Measurements from ENCODE around the gene R3HDML.
"Not testable (repeated sequence)": the region's sequence is repeated elsewhere in the genome, so short reads cannot be mapped to it uniquely, and the experiment has no call there.

R3HDML gene

DNA sequence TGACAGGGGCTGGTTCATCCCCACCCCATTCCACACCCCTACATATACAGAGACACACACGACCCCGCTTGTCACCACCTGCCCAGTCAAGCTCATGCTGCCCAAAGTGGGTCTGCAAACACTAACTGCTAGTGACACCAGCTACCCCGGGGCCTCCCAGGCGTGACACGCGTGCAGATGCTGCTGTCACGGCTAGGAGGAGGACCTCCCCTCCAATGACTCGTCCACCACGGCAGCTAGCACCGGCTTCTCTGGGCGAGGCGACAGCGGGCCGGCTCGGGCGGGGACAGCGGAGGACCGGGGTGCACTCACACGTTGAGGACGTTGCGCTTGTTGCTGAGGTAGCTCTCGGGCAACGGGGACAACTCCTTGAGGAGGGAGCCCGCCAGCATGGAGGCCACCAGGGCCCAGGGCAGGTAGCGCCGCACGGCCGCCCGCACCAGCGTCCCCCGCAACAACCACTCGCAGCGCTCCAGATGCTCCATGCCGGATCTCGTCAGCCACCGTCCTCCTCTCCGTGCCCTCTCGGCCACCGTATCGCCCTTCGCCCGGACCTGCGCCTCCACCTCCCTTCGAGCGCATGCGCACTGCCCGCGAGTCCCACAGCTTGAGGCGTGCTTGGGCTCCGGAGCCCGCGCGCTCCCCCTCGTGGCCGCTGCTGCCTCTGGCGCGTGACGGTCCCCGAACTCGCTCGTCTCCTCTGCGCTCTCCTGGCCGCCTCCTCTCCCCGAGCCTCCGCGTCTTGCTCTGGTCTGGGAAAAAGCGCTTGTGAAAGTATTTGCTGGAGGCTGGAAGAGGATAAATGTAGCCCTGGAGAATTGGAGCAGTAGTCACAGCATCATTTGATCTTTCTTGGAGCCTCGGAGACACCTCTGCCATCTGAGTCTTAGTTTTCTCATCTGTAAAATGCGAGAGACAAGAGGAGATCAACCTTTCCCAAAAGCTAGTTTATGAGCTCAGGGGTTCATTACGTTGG is 25.9 kb upstream of the R3HDML start, which contains the start of gene FITM2:
Gene FITM2 (minus strand): TSS at position 539 of the 976 bp plus-strand sequence. CDS start 54 bp downstream, at position 485.
- POLR2A ChIA-PET = no interaction called here
- TF ChIP-seq, protein P1, sequence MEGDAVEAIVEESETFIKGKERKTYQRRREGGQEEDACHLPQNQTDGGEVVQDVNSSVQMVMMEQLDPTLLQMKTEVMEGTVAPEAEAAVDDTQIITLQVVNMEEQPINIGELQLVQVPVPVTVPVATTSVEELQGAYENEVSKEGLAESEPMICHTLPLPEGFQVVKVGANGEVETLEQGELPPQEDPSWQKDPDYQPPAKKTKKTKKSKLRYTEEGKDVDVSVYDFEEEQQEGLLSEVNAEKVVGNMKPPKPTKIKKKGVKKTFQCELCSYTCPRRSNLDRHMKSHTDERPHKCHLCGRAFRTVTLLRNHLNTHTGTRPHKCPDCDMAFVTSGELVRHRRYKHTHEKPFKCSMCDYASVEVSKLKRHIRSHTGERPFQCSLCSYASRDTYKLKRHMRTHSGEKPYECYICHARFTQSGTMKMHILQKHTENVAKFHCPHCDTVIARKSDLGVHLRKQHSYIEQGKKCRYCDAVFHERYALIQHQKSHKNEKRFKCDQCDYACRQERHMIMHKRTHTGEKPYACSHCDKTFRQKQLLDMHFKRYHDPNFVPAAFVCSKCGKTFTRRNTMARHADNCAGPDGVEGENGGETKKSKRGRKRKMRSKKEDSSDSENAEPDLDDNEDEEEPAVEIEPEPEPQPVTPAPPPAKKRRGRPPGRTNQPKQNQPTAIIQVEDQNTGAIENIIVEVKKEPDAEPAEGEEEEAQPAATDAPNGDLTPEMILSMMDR (IDR thresholded peaks at IDR 0.05; ENCODE audit: control extremely low read depth, extremely low read depth, low read depth, missing control alignments) = peak; percentile 98
- CTCF ChIA-PET = interaction anchor here (0.7 to 12.0 kb wide), 32 partner anchors 8 to 300 kb away, joined by 3 to 371 read pairs (median 4); no protein-coding TSS in a partner anchor
- peak; percentile 100 for DNase-seq (ENCODE audit: extremely low spot score)

DNA sequence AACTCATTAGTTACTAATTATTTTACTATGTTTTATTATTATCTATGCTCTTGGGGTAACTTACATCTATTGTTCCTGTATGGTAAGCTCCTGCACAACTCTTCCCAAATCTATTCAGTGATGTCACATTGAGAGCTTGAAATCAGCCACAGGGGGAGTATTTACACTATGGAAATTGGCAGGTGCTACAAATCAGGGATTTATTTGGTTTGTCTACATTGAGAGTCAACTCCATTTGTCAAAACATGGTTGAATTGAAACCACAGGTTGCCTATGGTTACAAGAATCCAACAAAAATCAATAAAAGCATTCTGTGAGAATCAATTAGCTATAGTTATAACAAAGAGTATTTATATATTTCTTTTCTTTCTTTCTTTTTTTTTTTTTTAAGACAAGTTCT is 22.0 kb upstream of the R3HDML start:
- POLR2A ChIA-PET = no interaction called here

DNA sequence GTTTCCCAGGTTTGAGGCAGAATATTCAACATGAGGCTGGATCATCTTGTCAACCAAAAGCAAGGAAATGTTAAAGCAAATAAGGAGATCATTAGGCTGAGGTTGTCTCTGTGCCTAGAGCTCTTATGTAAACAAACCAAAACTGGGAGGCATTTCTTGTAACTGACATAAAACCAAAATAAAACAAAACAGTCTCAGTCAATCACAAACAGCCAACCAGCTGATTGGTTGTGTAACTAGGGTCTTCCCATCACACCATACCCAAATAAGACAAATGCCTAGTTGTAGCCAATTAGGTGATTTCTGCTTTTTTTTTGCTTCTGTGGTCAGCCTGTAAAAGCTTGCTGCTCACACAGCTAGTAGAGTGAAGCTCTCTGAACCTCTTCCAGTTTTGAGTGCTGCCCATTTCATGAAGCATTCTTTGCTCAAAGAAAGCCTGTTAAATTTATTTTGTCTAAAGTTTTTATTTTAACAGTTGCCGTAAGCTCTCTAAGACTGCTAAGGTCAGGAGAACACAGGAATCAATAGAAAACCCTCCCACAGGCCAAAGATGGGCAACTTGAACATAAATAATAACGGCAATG is 16.9 kb upstream of the R3HDML start:
- DNase-seq (ENCODE audit: extremely low spot score) = no peak
- TF ChIP-seq, protein P1 (IDR thresholded peaks at IDR 0.05; ENCODE audit: control extremely low read depth, extremely low read depth, low read depth, missing control alignments) = no peak
- POLR2A ChIA-PET = no interaction called here
- CTCF ChIA-PET = interaction anchor here (1.1 to 13.3 kb wide), 4 partner anchors 7 to 103 kb away, joined by 3 to 115 read pairs (median 11); partner anchors contain the start of gene FITM2

More for the DNA sequence above, 22.0 kb upstream of the R3HDML start:
- CTCF ChIA-PET = interaction anchor here (2.3 to 12.0 kb wide), 3 partner anchors 9 to 198 kb away, joined by 5 to 371 read pairs (median 115); no protein-coding TSS in a partner anchor
- DNase-seq (ENCODE audit: extremely low spot score) = no peak
- TF ChIP-seq, protein P1 (IDR thresholded peaks at IDR 0.05; ENCODE audit: control extremely low read depth, extremely low read depth, low read depth, missing control alignments) = no peak

DNA sequence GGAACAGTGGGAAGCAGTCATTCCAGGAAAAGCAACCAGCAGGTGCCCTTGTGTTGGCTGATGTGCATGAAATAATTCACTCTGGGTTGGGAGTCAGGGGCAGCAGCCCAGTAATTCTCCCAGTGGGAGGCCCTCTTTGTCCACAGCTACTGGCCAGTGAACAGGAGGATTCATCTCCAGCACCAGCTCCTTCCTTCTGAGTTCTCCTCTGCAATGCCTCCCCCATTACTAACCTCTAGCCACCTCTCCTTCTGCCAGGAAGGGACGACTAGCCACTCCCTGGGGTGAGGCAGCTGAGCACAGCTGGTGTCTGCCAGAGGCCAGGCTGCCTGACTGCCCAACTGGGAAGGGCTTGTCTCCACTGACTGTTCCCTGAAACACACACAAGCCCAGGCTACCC is 12.5 kb upstream of the R3HDML start:
- CTCF ChIA-PET = interaction anchor here (13.3 kb wide), 1 partner anchor 12 kb away, joined by 115 read pairs; the partner anchor contains the start of gene FITM2
- TF ChIP-seq, protein P1 (IDR thresholded peaks at IDR 0.05; ENCODE audit: control extremely low read depth, extremely low read depth, low read depth, missing control alignments) = no peak
- no peak for DNase-seq (ENCODE audit: extremely low spot score)
- POLR2A ChIA-PET = no interaction called here

DNA sequence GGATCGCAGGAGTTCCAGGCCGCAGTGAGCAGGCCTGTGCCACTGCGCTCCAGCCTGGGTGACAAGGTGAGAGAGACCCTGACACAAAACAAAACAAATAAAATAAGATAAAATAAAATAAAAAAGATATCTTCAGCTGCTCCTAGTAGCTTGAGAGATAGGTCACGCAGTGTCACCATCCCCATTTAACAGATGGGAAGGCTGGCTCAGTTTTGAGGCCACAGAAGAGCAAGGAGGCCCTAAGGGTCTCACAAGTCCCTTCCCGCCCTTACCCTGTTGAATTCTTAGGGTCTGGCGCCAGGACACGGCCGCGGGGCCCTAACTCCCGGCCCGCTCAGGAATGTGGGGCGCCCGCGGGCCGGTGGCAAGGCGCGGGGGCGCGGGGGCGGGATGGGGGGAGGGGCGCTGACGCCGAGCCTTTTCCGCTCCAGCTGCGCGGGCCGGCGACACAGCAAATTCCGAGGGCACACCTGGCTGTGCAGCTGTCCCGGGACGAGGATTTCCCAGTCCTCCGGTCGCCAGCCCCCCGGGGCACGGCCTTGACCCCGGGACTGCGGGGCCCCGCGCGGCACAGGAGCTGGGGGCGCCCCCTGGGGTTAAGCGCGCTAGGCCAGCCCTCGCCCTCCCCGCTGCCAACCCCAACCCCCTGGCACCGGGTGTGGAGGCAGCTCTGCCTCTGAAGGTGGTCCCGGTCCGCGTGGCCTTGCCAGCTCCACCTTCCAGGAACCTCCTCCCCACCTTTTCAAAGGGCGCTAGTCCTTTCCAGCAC is 10.3 kb upstream of the R3HDML start:
- ChIA-PET POLR2A (no interaction called here), CTCF (interaction anchor here (2.8 to 13.3 kb wide), 2 partner anchors 14 to 109 kb away, joined by 9 to 115 read pairs; partner anchors contain the start of gene FITM2)
- DNase-seq (ENCODE audit: extremely low spot score) = no peak
- TF ChIP-seq, protein P1 (IDR thresholded peaks at IDR 0.05; ENCODE audit: control extremely low read depth, extremely low read depth, low read depth, missing control alignments) = no peak

DNA sequence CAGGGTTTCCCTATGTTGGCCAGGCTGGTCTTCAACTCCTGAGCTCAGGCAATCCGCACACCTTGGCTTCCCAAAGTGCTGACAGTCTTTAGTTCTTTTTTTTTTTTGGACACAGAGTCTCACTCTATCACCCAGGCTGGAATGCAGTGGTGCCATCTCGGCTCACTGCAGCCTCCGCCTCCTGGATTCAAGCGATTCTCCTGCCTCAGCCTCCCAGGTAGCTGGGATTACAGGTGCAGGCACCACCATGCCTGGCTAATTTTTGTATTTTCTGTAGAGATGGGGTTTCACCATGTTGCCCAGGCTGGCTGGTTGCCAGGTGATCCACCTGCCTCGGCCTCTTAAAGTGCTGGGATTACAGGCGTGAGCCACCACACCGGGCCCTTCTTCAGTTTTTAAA is 9.1 kb upstream of the R3HDML start:
- CTCF ChIA-PET = interaction anchor here (2.8 to 13.3 kb wide), 2 partner anchors 15 to 110 kb away, joined by 9 to 115 read pairs; partner anchors contain the start of gene FITM2
- POLR2A ChIA-PET; DNase-seq (ENCODE audit: extremely low spot score): not testable (repeated sequence)
